HCEC 1CT (cell line): Measurements from ENCODE around the gene HBA1.
"Not testable (repeated sequence)": the region's sequence is repeated elsewhere in the genome, so short reads cannot be mapped to it uniquely, and the experiment has no call there.

ENCODE experiments used
- DNase-seq: peaks from one replicate; pipeline ENCODE4 v3.0.0-alpha.2; 2017

Gene HBA1

GRCh38 chr16:176006-176405, 474 bp upstream of the HBA1 start:
- not testable (repeated sequence) for DNase-seq

- peak; percentile 99 for DNase-seq
Measured at GRCh38 chr16:177394-177822, 928 bp downstream of the HBA1 start.

- DNase-seq, result no peak
Measured at GRCh38 chr16:177981-178667, 1.6 kb downstream of the HBA1 start.

GRCh38 chr16:178668-179015, 2.2 kb downstream of the HBA1 start:
- no peak for DNase-seq

- DNase-seq, result no peak
Measured at GRCh38 chr16:179211-180092, 3.0 kb downstream of the HBA1 start.

- no peak for DNase-seq
Measured at GRCh38 chr16:180101-180675, 3.7 kb downstream of the HBA1 start, which contains the start of gene HBQ1. HBQ1 (plus strand) TSS chr16:180459; CDS start chr16:180487, 28 bp downstream.

GRCh38 chr16:180681-181564, 4.4 kb downstream of the HBA1 start:
- peak; percentile 41 for DNase-seq

GRCh38 chr16:181565-182021, 5.1 kb downstream of the HBA1 start:
- no peak for DNase-seq

- DNase-seq, result no peak
Measured at GRCh38 chr16:183005-183404, 6.5 kb downstream of the HBA1 start.

GRCh38 chr16:185213-185612, 8.7 kb downstream of the HBA1 start:
- DNase-seq, result no peak

GRCh38 chr16:185691-186090, 9.2 kb downstream of the HBA1 start:
- no peak for DNase-seq

GRCh38 chr16:187330-187729, 10.8 kb downstream of the HBA1 start:
- DNase-seq, result no peak

GRCh38 chr16:188674-189073, 12.2 kb downstream of the HBA1 start:
- no peak for DNase-seq

GRCh38 chr16:189604-190186, 13.2 kb downstream of the HBA1 start:
- DNase-seq, result no peak

- no peak for DNase-seq
Measured at GRCh38 chr16:191831-192230, 15.4 kb downstream of the HBA1 start.

GRCh38 chr16:192686-193085, 16.2 kb downstream of the HBA1 start:
- DNase-seq, result no peak

- DNase-seq, result no peak
Measured at GRCh38 chr16:193441-193840, 17.0 kb downstream of the HBA1 start.

- no peak for DNase-seq
Measured at GRCh38 chr16:194516-194915, 18.0 kb downstream of the HBA1 start.

- DNase-seq, result peak; percentile 70
Measured at GRCh38 chr16:200388-200787, 23.9 kb downstream of the HBA1 start.

GRCh38 chr16:203246-203645, 26.8 kb downstream of the HBA1 start:
- no peak for DNase-seq

GRCh38 chr16:204046-204445, 27.6 kb downstream of the HBA1 start:
- DNase-seq, result not testable (repeated sequence)

- DNase-seq, result not testable (repeated sequence)
Measured at GRCh38 chr16:209359-209758, 32.9 kb downstream of the HBA1 start.
